GM21576 (cell line): Measurements from ENCODE around the gene ADAM19.

Experiments
- ATAC-seq: cut with Tn5 transposase; IDR thresholded peaks from one replicate; pipeline ENCODE4 v1.9.1; 2021; ENCODE audit warnings: mild to moderate bottlenecking, moderate library complexity; ENCODE audit not compliant: unreplicated experiment

Gene ADAM19

DNA sequence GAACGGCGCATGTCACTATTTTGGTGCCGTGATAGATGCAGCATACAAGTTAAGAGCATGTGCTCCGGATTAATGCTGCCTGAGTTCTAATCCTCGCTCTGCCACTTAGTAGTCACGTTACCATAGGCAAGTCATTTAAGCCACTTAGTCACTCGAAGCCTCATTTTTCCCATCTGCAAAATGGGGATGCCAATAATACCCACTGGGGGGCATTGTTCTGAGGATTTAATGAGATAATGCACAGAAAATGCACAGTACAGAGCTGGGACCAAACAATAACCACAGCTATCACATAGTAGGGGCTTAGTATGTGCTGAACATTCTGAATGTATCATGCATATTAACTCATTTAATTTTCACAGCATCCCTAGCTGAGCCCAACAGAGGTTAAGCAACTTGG, 106.5 kb downstream of the ADAM19 start:
- no peak for ATAC-seq

DNA sequence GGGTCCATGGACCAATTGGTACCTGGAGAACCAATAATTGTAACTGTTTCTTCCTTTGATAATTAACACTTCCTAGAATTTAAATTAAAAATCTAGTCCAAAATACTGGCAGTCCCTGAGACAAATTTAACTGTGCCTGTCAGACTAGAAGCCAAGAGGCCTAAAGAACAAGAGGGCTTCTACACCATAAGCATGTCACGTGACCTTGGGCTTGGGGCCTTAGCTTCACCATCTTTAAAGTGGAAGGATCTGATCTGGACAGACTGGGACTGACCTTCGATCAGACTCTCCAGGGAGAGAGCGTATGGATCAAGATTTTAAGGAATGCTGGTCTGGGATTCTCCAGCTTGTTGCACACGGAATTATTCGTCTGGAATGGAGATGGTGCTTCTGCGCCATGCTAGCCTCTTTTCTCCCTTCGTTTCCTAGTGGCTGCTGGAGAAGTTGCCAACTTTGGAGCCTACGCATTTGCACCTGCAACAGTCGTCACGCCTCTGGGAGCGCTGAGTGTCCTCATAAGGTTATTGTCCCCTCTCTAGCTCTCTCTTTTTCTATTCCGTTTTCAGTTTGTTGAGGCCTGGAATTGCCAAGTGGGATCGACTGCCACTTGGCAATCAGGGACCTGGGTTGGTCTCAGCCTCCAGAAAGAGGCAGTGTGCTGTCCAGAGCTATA, 107.1 kb downstream of the ADAM19 start:
- no peak for ATAC-seq

DNA sequence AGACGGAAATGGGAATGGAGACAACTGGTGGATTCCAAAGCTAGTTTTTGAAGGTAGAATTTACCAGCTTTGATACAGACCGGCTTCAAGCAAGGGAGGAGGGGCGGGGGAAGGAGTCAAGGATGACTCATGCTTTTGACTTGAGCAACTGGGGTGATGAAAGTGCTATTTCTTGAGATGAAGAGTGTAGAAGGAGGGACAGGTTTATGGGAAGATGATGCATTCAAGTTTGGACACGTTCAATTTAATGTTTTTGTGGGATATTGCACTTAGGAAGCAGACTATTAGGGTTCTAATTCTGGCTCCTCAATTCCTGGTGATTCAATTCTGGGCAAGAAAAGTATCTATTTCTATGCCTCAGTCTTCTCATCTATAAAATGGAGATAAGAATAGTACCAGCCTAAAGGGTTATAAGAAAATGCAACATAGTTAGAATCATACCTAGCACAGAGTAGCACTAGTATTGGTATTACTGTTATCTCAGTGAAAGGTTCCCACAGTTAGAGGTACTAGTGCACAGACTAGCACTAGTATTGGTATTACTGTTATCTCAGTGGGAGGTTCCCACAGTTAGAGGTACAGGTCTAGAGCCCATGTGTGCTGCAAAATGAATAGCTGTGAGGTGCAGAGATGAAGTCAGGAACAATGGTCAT, 110.9 kb downstream of the ADAM19 start:
- ATAC-seq = peak; percentile 90

DNA sequence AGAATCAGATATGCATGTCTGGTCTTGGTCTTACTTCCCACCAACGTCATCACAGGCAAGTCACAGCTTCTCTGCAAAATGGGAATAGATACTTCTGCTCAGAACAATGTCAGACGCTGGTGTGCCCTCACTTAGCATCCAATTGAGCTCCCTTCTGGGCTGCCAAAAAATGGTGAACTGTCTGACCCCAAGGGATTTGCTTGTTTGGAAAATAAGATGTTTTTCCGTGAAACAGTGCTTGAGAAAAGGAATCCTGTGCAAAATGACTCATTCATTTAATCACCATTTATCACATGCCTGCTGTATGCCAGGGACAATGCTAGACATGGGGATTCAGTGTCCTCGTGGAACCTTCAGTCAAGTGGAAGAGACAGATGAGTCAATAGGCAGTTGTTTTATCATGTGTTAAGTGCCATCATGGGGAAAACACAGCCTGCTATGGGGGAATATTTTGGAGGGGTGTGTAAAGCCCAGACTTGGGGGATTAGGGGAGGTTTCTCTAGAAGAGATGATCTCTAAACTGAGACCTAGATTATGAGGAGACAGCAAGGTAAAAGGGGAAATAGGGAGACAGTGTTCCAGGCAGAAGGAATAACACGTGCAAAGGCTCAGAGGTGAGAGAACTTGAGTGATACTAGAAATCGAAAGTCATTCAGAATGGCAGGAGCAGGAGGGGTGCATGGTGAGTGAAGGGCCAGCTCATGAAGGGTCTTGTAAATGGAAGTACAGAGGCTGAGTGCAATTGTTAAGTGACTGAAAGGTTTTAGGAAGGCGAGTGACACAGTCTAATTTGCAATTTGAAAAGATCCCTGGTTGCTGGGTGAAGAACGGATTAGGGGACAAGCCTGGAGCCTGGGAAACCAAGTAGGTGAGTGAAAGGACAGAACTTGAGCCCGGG, 111.7 kb downstream of the ADAM19 start:
- ATAC-seq = peak; percentile 11

DNA sequence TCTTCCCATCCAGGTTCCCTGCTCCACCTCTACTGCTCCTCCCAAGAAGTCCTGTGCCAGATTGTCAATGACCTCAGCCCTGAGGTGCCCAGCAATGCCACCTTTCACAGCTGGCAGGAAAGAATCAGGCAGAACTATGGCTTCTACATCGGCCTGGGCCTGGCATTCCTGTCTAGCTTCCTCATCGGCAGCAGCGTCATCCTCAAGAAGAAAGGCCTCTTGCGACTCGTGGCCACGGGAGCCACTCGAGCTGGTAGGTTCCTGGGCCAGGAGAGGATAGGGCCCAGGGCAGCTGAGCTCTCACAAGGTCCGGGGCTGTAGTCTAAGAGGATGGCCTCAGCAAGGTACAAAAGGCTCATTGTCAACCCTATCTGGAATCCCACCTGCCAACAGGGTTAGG, 112.5 kb downstream of the ADAM19 start:
- no peak for ATAC-seq

DNA sequence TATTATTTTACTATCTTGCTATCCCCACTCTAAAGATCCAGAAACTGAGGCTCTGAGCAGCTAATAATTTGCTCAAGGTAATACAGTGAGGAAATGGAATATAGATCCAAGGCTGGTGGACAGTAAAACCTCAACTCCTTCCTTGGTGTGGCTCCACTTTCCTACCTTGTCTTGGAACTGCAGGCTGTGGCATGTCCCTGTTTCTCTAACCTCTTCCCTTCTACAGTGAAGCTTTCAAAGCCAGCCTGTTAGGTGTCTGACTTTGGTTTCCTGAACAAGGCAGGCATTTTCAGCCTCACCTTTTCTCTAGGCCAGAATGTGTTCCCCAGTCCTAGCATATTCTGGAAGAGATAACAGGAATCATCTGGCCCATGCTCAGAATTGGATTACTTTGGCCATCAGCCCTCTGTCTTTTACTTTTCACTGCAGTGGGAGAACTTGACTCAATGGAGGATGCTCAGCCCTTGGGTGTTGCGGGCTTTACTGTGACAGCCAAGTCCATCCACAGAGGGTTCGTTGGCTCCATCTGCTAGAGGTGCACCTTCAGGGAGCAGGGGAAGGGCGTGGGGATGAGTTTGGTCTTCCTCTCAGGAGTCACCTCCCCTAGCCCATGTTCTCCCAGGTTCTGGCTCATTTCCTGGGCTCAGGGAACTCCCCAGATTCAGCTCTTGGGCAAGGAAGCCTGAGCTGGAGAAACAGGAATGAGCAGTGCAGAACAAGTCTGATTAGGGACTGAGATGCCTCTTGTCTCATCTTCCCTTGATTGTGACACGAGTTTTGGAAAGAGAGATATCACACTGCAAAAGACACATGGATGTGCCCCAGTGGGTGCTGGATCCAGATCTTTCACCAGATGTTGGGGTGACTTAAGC, 114.4 kb downstream of the ADAM19 start:
- ATAC-seq = no peak

DNA sequence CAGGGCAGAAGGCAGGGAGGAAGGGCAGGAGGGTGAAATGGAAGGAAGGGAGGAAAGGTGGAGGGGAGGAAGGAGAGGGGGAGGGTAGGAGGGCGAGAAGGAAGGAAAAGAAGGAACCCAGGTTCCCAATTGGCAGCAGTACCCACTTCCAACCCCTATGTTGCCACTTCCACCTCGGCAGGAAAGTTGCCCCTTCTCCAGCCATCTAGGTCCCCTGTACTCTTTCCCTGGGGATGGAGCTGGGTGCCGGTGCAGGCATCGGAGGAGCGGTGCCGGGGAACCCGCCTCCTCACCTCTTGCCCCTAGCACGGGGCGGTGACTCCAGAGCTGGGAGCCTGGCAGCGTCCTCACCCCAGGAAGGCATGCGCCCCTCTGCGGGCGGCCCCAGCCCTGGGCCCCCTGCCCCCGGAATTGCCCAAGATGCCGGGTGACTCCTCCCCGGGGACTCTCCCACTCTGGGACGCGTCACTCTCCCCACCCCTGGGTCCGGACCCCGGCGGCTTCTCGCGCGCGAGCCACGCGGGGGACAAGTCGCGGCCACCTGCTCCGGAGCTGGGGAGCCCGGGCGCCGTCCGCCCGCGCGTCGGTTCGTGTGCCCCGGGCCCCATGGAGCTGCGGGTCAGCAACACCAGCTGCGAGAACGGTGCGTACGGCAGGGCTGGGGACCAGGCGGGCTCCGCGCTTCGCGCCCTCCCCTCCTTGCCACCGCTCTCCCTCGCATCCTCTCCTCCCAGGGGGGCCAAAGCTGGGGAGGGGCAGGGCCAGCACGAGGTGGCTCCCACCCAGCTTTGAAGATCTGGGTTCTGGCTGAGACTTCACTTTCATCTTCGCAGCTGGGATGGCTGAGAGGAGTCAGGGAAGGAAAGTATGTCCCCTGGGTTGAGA, 115.6 kb downstream of the ADAM19 start, which contains the start of gene NIPAL4:
Gene NIPAL4, plus strand, starts transcription at position 499 of the 885 bp plus-strand sequence. Its CDS starts 108 bp downstream, at position 607.
- ATAC-seq = no peak

DNA sequence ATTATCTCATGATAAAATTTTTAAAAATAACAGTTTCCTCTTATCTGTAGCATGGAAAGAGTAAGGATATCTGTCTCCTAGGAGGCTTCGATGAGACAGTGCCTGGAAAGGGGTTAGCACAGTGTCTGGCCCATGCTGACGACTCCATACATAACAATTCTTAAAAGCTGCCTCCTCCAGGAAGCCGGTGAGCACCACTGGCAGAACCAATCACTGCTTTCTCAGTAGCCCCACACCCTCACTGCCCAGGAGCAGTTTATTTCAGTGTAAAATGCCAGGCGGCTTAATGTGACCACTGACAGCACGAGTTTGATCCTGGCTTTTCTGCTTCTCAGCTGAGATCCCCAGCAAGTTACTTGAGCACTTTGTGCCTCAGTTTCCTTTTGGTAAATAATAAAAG, 116.7 kb downstream of the ADAM19 start:
- ATAC-seq = no peak

DNA sequence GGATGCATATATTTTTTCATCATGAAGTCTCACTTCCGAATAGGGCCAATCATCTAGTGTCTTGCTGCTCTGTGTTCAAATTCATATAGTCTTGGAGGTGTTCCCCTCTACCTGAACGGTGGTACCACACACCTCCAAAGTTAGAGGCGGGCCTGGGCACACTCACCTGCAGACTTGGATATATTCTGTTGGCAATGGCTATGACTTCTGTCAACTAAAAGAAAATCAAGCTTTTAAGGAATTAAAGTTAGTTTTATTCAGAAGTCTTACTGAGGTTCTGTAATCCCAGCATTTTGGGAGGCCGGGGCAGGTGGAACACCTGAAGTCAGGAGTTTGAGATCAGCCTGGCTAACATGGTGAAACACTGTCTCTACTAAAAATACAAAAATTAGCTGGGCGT, 118.2 kb downstream of the ADAM19 start:
- ATAC-seq = no peak

DNA sequence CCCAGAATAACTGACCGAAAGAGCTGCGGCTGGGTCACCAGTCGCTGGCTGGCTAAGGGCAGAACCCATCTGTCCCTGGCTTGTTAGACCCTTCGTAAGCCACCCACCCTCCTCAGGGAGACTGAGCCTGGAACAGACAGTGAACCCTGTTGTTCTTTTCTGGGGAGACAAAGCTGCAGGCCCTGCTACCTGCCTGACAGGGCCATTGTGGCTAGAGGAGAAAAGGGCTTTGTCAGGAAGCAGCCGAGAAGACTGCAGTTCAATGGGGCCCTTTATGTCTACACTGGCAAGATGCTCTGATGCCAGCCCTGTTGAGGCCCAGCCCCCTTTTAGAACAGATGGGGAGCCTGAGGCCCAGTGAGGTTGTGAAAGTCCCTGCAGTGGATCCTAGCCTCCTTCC, 119.3 kb downstream of the ADAM19 start:
- ATAC-seq = no peak

DNA sequence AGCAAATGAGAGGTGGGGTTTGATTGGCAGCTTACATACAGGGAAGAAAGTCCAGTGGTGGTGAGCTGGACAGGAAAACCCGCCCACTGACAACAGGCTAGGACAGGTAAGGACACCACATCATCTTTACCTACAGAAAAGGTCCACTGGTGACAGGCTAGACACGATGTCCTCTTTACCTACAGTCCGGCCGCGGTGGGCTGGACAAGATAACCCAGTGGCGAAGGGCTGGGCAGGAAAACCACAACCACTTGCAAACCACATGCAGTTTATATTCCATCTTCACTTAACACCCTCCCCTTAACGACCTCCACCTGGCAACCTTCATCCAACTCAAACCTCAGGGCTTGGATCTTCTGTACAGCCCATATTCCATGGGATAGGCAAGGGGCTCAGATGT, 120.5 kb downstream of the ADAM19 start:
- no peak for ATAC-seq

DNA sequence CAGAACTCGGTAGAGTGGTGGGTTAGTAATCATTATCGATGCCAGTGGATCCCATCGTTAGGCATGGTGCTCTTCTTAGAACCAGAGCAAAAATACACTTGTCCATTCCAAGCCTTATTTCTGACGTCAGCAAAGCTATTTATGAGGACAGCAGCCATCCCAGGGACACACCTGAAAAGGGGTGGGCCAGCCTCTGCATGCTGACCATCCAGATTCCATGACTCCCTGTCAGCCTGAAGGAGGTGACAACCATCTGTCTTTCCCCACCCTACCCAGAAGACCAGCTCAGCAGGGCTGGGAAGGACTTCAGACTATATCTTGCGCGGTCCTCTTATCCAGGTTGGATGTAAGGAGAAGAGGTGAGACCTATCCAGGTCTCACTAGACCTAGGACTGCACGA, 121.3 kb downstream of the ADAM19 start:
- ATAC-seq = no peak

DNA sequence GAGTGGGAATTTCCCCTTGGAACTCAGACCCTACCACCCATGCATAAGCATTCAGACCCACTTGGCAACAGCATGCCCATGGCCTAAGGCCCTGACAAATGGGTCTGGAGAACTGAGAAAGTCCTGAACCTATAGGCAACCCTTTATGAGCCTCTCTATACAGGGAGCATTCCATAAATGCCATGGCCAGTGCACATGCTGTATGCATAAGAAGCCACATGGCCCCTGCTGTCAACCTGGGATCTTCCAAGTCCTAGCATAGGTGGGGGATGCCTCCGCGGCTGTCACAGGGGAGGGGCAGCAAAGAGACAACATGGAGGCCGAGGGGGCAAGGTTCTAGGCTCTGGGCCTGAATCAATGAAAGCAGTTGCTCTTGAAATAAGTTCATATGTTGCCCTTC, 123.8 kb downstream of the ADAM19 start:
- no peak for ATAC-seq

DNA sequence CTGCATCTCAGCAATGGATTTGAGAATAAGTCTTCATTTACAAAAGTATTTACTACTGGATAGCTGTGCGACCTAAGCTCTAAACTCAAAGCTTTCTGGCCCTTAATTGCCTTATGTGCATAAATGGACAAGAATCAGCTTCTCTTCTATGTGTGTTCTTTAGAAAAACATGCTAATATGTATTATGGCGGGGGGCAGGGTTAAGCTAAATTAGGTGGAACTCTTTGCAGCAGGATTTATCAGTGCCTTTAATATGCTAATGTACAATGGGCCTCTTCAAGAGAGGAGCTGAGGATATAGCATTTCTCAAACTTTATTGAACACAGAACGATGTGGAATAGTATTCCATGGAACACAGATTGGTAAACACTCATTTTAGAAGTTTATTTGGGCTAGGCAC, 125.6 kb downstream of the ADAM19 start:
- no peak for ATAC-seq

DNA sequence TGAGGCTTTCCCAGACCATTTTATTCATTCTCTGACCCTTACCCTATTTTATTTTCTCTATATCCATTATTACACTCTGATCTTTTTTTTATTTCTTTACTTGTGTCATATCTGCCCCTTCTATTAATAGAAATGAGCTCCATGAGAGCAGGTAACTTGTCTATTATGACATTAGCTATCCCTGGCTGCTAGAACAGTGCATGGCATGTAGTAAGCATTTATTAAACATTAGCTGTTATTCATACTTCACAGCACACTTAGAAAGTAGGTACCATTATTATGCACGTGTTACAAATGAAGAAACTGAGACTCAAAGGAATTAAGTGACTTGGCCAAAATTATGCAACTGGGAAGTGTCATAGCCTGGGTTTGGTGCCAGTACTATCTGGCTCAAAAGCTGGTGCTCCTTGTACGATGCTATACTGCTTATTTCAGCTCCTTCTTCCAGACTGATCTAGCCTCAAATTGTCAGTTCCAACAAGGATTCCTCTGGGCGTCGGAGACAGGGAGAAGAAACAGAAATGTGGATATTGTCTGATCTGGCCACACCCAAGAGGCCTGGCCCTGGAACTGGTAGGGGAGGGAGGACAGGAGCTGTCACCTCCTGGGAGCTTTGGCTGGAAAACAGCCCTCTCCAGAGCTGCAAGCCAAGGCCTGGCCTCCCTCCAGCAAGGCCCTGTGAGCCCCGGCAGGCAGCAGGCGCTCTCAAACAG, 126.4 kb downstream of the ADAM19 start:
- no peak for ATAC-seq

DNA sequence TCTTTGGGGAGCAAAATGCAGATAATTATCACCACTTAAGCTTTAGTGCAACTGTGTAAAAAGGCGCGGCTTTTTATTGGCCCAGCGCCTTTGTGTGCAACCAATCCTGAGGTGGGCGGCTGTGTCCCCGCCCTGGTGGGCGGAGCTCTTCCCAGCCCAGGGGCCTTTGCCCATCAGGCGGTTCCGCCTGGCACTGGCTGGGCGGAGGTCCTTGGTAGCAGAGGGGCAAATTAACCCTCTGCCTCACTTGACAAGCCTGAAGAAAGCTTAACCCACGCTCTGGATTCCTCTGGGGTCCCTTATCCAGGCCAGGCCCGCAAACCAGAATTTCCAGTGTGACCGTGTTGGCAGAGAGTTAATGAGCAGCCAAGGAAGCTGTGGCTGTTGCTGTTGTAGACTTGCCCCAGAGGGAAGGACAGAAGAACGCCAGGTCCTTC, 128.4 kb downstream of the ADAM19 start:
- no peak for ATAC-seq

DNA sequence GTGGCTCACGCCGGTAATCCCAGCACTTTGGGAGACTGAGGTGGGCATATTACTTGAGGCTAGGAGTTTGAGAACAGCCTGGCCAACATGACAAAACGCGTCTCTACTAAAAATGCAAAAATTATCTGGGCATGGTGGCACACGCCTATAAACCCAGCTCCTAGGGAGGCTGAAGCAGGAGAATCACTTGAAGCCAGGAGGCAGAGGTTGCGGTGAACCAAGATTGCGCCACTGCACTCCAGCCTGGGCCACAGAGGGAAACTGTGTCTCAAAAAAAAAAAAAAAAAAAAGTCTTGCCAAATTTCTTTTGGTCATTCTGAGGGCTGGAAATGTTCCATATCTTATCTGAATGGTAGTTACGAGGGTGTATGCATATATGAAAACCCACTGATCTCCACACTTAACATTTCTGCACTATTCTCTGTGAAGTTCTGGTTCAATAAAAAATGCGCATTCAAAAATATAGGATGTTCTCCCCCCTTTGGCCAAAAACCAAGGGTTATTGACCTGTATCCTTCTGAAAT, 129.1 kb downstream of the ADAM19 start:
- ATAC-seq = no peak

DNA sequence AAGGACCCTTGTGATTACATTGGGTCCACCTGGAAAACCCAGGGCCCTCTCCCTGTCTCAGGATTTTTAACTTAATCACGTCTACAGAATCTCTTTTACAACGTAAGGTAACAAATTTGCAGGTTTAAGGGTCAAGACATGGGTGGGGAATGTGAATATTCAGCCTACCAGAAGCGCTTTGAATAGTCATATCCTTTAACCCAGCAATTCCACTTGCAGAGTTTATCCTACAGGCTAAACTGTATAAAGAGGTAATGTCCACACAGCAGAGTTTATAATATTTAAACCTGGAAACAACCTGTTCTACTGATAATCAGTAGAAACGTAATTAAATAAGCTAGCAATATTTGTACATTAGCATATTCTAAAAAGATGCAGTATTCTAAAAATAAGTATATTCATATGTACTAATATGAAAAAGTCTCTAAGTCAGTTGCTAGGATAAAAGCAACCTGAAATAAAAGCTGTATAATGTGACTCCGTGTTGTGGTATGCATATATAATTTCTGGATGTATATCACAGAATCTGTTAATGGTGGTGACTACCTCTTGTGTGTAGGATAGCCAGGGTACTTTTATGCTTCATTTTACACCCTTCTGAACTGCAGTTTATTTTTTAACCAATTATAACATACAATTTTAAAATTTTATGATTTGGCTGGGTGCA, 129.7 kb downstream of the ADAM19 start:
- no peak for ATAC-seq
